Liver (tissue), 2 donors: ENCODE data around the gene DHX30.

Source experiments
- REST ChIP-seq: IDR thresholded peaks from 2 replicates; pipeline ENCODE4 v1.6.1; 2016; ENCODE audit warnings: antibody characterized with exemption, mild to moderate bottlenecking
- YY1 ChIP-seq: IDR thresholded peaks from 2 replicates; pipeline ENCODE4 v1.6.1; 2016; ENCODE audit warnings: antibody characterized with exemption, mild to moderate bottlenecking
- TF ChIP-seq, protein P1 (sequence below): fragments of 150-350 bp; IDR thresholded peaks from 2 replicates; pipeline ENCODE4 v1.5.1; 2017; ENCODE audit warnings: improper control_type of control experiment, low read depth, low read length; ENCODE audit not compliant: missing input control
- donor health status: healthy.

GRCh38 chr3:47896736-47897135 is 93.8 kb downstream of the DHX30 start:
- TF ChIP-seq, protein P1, sequence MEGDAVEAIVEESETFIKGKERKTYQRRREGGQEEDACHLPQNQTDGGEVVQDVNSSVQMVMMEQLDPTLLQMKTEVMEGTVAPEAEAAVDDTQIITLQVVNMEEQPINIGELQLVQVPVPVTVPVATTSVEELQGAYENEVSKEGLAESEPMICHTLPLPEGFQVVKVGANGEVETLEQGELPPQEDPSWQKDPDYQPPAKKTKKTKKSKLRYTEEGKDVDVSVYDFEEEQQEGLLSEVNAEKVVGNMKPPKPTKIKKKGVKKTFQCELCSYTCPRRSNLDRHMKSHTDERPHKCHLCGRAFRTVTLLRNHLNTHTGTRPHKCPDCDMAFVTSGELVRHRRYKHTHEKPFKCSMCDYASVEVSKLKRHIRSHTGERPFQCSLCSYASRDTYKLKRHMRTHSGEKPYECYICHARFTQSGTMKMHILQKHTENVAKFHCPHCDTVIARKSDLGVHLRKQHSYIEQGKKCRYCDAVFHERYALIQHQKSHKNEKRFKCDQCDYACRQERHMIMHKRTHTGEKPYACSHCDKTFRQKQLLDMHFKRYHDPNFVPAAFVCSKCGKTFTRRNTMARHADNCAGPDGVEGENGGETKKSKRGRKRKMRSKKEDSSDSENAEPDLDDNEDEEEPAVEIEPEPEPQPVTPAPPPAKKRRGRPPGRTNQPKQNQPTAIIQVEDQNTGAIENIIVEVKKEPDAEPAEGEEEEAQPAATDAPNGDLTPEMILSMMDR = no peak
- TF ChIP-seq REST = no peak
- TF ChIP-seq YY1 = no peak
